Right lobe of liver (tissue), 6 donors: ENCODE results near the gene CSTF2T. TPM values are rescaled to one million over a fixed set of nuclear protein-coding genes. Genes with fewer than 3 reads are reported as not detected.
A peak's percentile ranks its signal among the peaks of the same experiment; 100 is the strongest.

ENCODE experiments used
- ATAC-seq, 4 donors: fragments of 200-7000 bp; cut with Tn5 transposase; one replicate each; pipeline ENCODE4 v1.9.1; 2020; ENCODE audit warnings: mild to moderate bottlenecking in 4 of 4, moderate library complexity in 4 of 4
- DNase-seq, 3 donors: peaks; one replicate each; pipeline ENCODE4 v3.0.0-alpha.2; 2020
- H3K27ac ChIP-seq, 3 donors: fragments of 200-600 bp; one replicate each; pipeline ENCODE4 v1.8.0; 2022
- H3K27me3 ChIP-seq, 2 donors: fragments of 200-600 bp; one replicate each; pipeline ENCODE4 v1.8.0; 2022
- H3K36me3 ChIP-seq, 4 donors: fragments of 200-600 bp; sonication (generic) in 1 of 4; one replicate each; pipeline versions ENCODE4 v1.5.1 to v1.8.0; 2017 to 2022; ENCODE audit warnings: control low read depth in 1 of 4
- H3K4me1 ChIP-seq, 4 donors: fragments of 200-600 bp; sonication (generic) in 1 of 4; one replicate each; pipeline versions ENCODE4 v1.5.1 to v1.8.0; 2017 to 2022; ENCODE audit warnings: control low read depth in 1 of 4
- H3K4me3 ChIP-seq, 3 donors: fragments of 200-600 bp; one replicate each; pipeline ENCODE4 v1.8.0; 2022
- H3K9me3 ChIP-seq, 4 donors: fragments of 200-600 bp; sonication (generic) in 1 of 4; one replicate each; pipeline versions ENCODE4 v1.5.1 to v1.8.0; 2017 to 2022; ENCODE audit warnings: control low read depth in 1 of 4
- CTCF ChIP-seq, 4 donors: fragments of 200-600 bp in 3 of 4; fragments of 450-650 bp in 1 of 4; IDR thresholded peaks; one replicate each; pipeline versions ENCODE4 v1.5.1 to v1.8.0; 2016 to 2022; ENCODE audit warnings: antibody characterized with exemption in 4 of 4, mild to moderate bottlenecking in 2 of 4
- POLR2A ChIP-seq: fragments of 450-650 bp; IDR thresholded peaks from one replicate; pipeline ENCODE4 v1.6.1; 2017; ENCODE audit warnings: antibody characterized with exemption, mild to moderate bottlenecking
- WGBS: methylation state at CpG from one replicate; pipeline ENCODE4 v1.1.6; 2018; ENCODE audit warnings: low coverage, low lambda C conversion rate; ENCODE audit not compliant: insufficient coverage; ENCODE audit errors: missing lambda C conversion rate; 5-methylcytosine and 5-hydroxymethylcytosine counted together
- intact Hi-C, 2 donors: fragments of 100-400 bp; cut with DNase I; formaldehyde crosslinking; loops; one replicate each; pipeline versions ENCODE4 v1.11.2 to v1.14.1; 2022
- long read RNA-seq: library from polyadenylated mRNA; unstranded; transcript quantifications from one replicate; pipeline ENCODE4 v2.0.0, GENCODE V29; 2019
- total RNA-seq, 6 experiments: library from RNA; depleted of rRNA in 2 of 6; stranded (reverse); fragments of >200 nt in 2 of 6; fragmentation: NEBNext Ultra II Directional in 3 of 6; extraction: Animal tissue kit (Norgen Biotek cat#: 25700) in 3 of 6; gene quantifications; one replicate each; pipeline versions ENCODE4 v1.1.0 to v1.2.4, GENCODE V29; 2016 to 2023
- donor health status: DM: no; HTN: yes; CAD: no.
- donor health status: DM: no; HTN: no; CAD: no.
- donor health status: DM: no; HTN: no; CAD: no.
- donor health status: DM: no; HTN: yes; CAD: no.
- donor health status: DM: no; HTN: yes; CAD: no.

The CSTF2T gene
- total RNA-seq = 10 to 100 TPM in 2 of 6 experiments, 1 to 10 TPM in 4; 8.0 to 12.3 (median 8.9) TPM
- long read RNA-seq, full-length matches to known transcripts = 1 of 1 reads
- long read RNA-seq, partial matches to known transcripts = 0 of 1 reads
- long read RNA-seq, other reads (novel, unspliced or antisense) = 0 of 1 reads

GRCh38 chr10:51699475-51700227, at the start of gene CSTF2T:
Gene CSTF2T (minus strand): TSS chr10:51699595. CDS start chr10:51699549, 46 bp downstream.
- H3K36me3 ChIP-seq = no peaks in the 10 kb centered on the region
- ATAC-seq (peak; percentile 97 to 98 (median 98)), DNase-seq (peak; percentile 86 to 91 (median 90))
- peaks cover 0 to 21% (median 10%) of the 10 kb centered on the region in 4 donors for H3K4me1 ChIP-seq
- WGBS = under 1% methylated on average over 40 of the region's 45 CpGs
- TF ChIP-seq POLR2A (peak; percentile 39), CTCF (IDR thresholded peaks at IDR 0.05) (no peak)
- H3K27ac ChIP-seq = peak within 1 kb of the TSS; percentile 90 to 97 (median 94)
- H3K9me3 ChIP-seq = no peaks in the 10 kb centered on the region
- H3K4me3 ChIP-seq = peak within 1 kb of the TSS; percentile 71 to 81 (median 72)
- intact Hi-C loops = no loop called here
- no peaks in the 10 kb centered on the region for H3K27me3 ChIP-seq

- ATAC-seq = no peak
- H3K4me1 ChIP-seq = no peaks in the 10 kb centered on the region
- H3K9me3 ChIP-seq = no peaks in the 10 kb centered on the region
- no peaks in the 10 kb centered on the region for H3K27me3 ChIP-seq
- WGBS = 46% methylated on average over 1 of the region's 1 CpG
- H3K27ac ChIP-seq = no peak overlapping the region
- H3K36me3 ChIP-seq = no peaks in the 10 kb centered on the region
- no peak overlapping the region for H3K4me3 ChIP-seq
- DNase-seq = no peak
- no peak for TF ChIP-seq POLR2A
- TF ChIP-seq CTCF (IDR thresholded peaks at IDR 0.05) = no peak
- intact Hi-C loops = no loop called here
These were observed 49.6 kb upstream of the CSTF2T start for GRCh38 chr10:51748959-51749358.

GRCh38 chr10:51747216-51747615, 47.8 kb upstream of the CSTF2T start:
- Histone ChIP-seq H3K27me3 (no peaks in the 10 kb centered on the region), H3K27ac (no peak overlapping the region), H3K9me3 (no peaks in the 10 kb centered on the region), H3K36me3 (no peaks in the 10 kb centered on the region), H3K4me1 (no peaks in the 10 kb centered on the region), H3K4me3 (no peak overlapping the region)
- TF ChIP-seq CTCF (IDR thresholded peaks at IDR 0.05) = no peak
- TF ChIP-seq POLR2A = no peak
- no CpG with 5 or more reads among the region's 1 CpG for WGBS
- no peak for ATAC-seq
- DNase-seq = no peak
- intact Hi-C loops = no loop called here

GRCh38 chr10:51745397-51745796, 46.0 kb upstream of the CSTF2T start:
- no peak for ATAC-seq
- TF ChIP-seq CTCF (IDR thresholded peaks at IDR 0.05) (no peak), POLR2A (no peak)
- intact Hi-C loops = no loop called here
- Histone ChIP-seq H3K36me3 (no peaks in the 10 kb centered on the region), H3K27ac (no peak overlapping the region), H3K4me3 (no peak overlapping the region), H3K9me3 (no peaks in the 10 kb centered on the region), H3K27me3 (no peaks in the 10 kb centered on the region), H3K4me1 (no peaks in the 10 kb centered on the region)
- DNase-seq = no peak
- WGBS = 86% methylated on average over 2 of the region's 2 CpGs
